Measurements from ENCODE around the gene NAA80.

The NAA80 gene

GRCh38 chr3:50320853-50321335 lies 21.7 kb upstream of the NAA80 start:
- H3K4me3 ChIP-seq (ENCODE audit: low read depth, low read length) = peak overlapping the region; percentile 89
- H3K27me3 ChIP-seq (ENCODE audit: control insufficient read depth, insufficient read depth, low read length) = no peaks in the 10 kb centered on the region
- no peaks in the 10 kb centered on the region for H3K9me3 ChIP-seq (ENCODE audit: control insufficient read depth, low read length)
- H3K36me3 ChIP-seq (ENCODE audit: control insufficient read depth, insufficient read depth, low read length) = no peaks in the 10 kb centered on the region
- peak overlapping the region; percentile 83 for H2AFZ ChIP-seq
- TF ChIP-seq CTCF (IDR thresholded peaks at IDR 0.05) = no peak
- H3K9ac ChIP-seq = no peak overlapping the region
- H3K4me1 ChIP-seq = peaks cover 30% of the 10 kb centered on the region
- H3K4me2 ChIP-seq (ENCODE audit: low read length) = peak overlapping the region; percentile 97
- peaks cover 7% of the 10 kb centered on the region for H3K79me2 ChIP-seq
- H3K27ac ChIP-seq = peak overlapping the region; percentile 88

GRCh38 chr3:50319894-50320625 lies 20.9 kb upstream of the NAA80 start:
- Histone ChIP-seq H2AFZ (no peak overlapping the region), H3K79me2 (peaks cover 7% of the 10 kb centered on the region), H3K4me3 (ENCODE audit: low read depth, low read length) (peak overlapping the region; percentile 89), H3K9ac (no peak overlapping the region), H3K27me3 (ENCODE audit: control insufficient read depth, insufficient read depth, low read length) (no peaks in the 10 kb centered on the region), H3K27ac (peak overlapping the region; percentile 88), H3K4me1 (peaks cover 30% of the 10 kb centered on the region), H3K9me3 (ENCODE audit: control insufficient read depth, low read length) (no peaks in the 10 kb centered on the region), H3K4me2 (ENCODE audit: low read length) (peak overlapping the region; percentile 97), H3K36me3 (ENCODE audit: control insufficient read depth, insufficient read depth, low read length) (no peaks in the 10 kb centered on the region)
- no peak for TF ChIP-seq CTCF (IDR thresholded peaks at IDR 0.05)

GRCh38 chr3:50319181-50319893 lies 20.1 kb upstream of the NAA80 start:
- no peak overlapping the region for H3K4me3 ChIP-seq (ENCODE audit: low read depth, low read length)
- H3K9me3 ChIP-seq (ENCODE audit: control insufficient read depth, low read length) = no peaks in the 10 kb centered on the region
- H3K79me2 ChIP-seq = peaks cover 7% of the 10 kb centered on the region
- TF ChIP-seq CTCF (IDR thresholded peaks at IDR 0.05) = no peak
- peak overlapping the region; percentile 97 for H3K4me2 ChIP-seq (ENCODE audit: low read length)
- H3K27me3 ChIP-seq (ENCODE audit: control insufficient read depth, insufficient read depth, low read length) = no peaks in the 10 kb centered on the region
- peaks cover 28% of the 10 kb centered on the region for H3K4me1 ChIP-seq
- no peak overlapping the region for H3K9ac ChIP-seq
- H2AFZ ChIP-seq = no peak overlapping the region
- H3K36me3 ChIP-seq (ENCODE audit: control insufficient read depth, insufficient read depth, low read length) = no peaks in the 10 kb centered on the region
- H3K27ac ChIP-seq = no peak overlapping the region

GRCh38 chr3:50318615-50319014 lies 19.4 kb upstream of the NAA80 start:
- no peak overlapping the region for H2AFZ ChIP-seq
- no peaks in the 10 kb centered on the region for H3K27me3 ChIP-seq (ENCODE audit: control insufficient read depth, insufficient read depth, low read length)
- no peaks in the 10 kb centered on the region for H3K9me3 ChIP-seq (ENCODE audit: control insufficient read depth, low read length)
- H3K4me1 ChIP-seq = peaks cover 32% of the 10 kb centered on the region
- TF ChIP-seq CTCF (IDR thresholded peaks at IDR 0.05) = no peak
- no peaks in the 10 kb centered on the region for H3K36me3 ChIP-seq (ENCODE audit: control insufficient read depth, insufficient read depth, low read length)
- no peak overlapping the region for H3K27ac ChIP-seq
- no peak overlapping the region for H3K4me3 ChIP-seq (ENCODE audit: low read depth, low read length)
- no peak overlapping the region for H3K4me2 ChIP-seq (ENCODE audit: low read length)
- peaks cover 7% of the 10 kb centered on the region for H3K79me2 ChIP-seq
- no peak overlapping the region for H3K9ac ChIP-seq

Data from parathyroid adenoma (tissue), 2 donors.